ENCODE data around the gene QKI.
"Not testable (repeated sequence)": the region's sequence is repeated elsewhere in the genome, so short reads cannot be mapped to it uniquely, and the experiment has no call there.

Gene QKI

GRCh38 chr6:163414117-163414945 is at the start of gene QKI:
Gene QKI (plus strand): TSS chr6:163414718. CDS start chr6:163415194, 476 bp downstream.
- no peak for DNase-seq

GRCh38 chr6:163366288-163366687 is 48.2 kb upstream of the QKI start:
- no peak for DNase-seq

GRCh38 chr6:163367497-163368183 is 46.9 kb upstream of the QKI start:
- no peak for DNase-seq

- no peak for DNase-seq
Measured at GRCh38 chr6:163369141-163369540, 45.4 kb upstream of the QKI start.

- no peak for DNase-seq
Measured at GRCh38 chr6:163369628-163370365, 44.7 kb upstream of the QKI start.

GRCh38 chr6:163370464-163371117 is 43.9 kb upstream of the QKI start:
- no peak for DNase-seq

GRCh38 chr6:163371129-163371528 is 43.4 kb upstream of the QKI start:
- DNase-seq: no peak

GRCh38 chr6:163373240-163373639 is 41.3 kb upstream of the QKI start:
- DNase-seq: no peak

- no peak for DNase-seq
Measured at GRCh38 chr6:163375361-163375760, 39.2 kb upstream of the QKI start.

- DNase-seq: no peak
Measured at GRCh38 chr6:163376187-163376586, 38.3 kb upstream of the QKI start.

- DNase-seq: no peak
Measured at GRCh38 chr6:163377561-163377960, 37.0 kb upstream of the QKI start.

- DNase-seq: no peak
Measured at GRCh38 chr6:163380216-163380615, 34.3 kb upstream of the QKI start.

GRCh38 chr6:163381118-163381756 is 33.3 kb upstream of the QKI start:
- no peak for DNase-seq

- DNase-seq: not testable (repeated sequence)
Measured at GRCh38 chr6:163383396-163383795, 31.1 kb upstream of the QKI start.

- no peak for DNase-seq
Measured at GRCh38 chr6:163383912-163384311, 30.6 kb upstream of the QKI start.

GRCh38 chr6:163384510-163384909 is 30.0 kb upstream of the QKI start:
- no peak for DNase-seq

GRCh38 chr6:163385503-163385902 is 29.0 kb upstream of the QKI start:
- not testable (repeated sequence) for DNase-seq

GRCh38 chr6:163386329-163386908 is 28.1 kb upstream of the QKI start:
- DNase-seq: no peak

- DNase-seq: no peak
Measured at GRCh38 chr6:163387317-163387716, 27.2 kb upstream of the QKI start.

- DNase-seq: no peak
Measured at GRCh38 chr6:163389354-163389753, 25.2 kb upstream of the QKI start.

- no peak for DNase-seq
Measured at GRCh38 chr6:163390770-163391169, 23.7 kb upstream of the QKI start.

- DNase-seq: no peak
Measured at GRCh38 chr6:163391985-163392384, 22.5 kb upstream of the QKI start.

Measured in SHP77 treated with DMSO at 0.1 percent for 48 hours (cell line).